ENCODE data around the gene PCSK7.

PCSK7 gene

GRCh38 chr11:117226388-117227385, 5.2 kb downstream of the PCSK7 start:
- Histone ChIP-seq H2AFZ (ENCODE audit: low read depth, low read length) (no peak overlapping the region), H3K36me3 (ENCODE audit: insufficient read depth, low read length) (peaks cover 39% of the 10 kb centered on the region), H3K4me3 (ENCODE audit: low read length) (no peak overlapping the region), H3K9me3 (ENCODE audit: low read length) (no peaks in the 10 kb centered on the region), H3K4me1 (ENCODE audit: insufficient read depth, low read length) (peaks cover 13% of the 10 kb centered on the region), H3K27me3 (ENCODE audit: insufficient read depth, low read length) (no peaks in the 10 kb centered on the region)

GRCh38 chr11:117225553-117226170, 6.2 kb downstream of the PCSK7 start:
- no peaks in the 10 kb centered on the region for H3K9me3 ChIP-seq (ENCODE audit: low read length)
- peaks cover 2% of the 10 kb centered on the region for H3K4me1 ChIP-seq (ENCODE audit: insufficient read depth, low read length)
- no peak overlapping the region for H2AFZ ChIP-seq (ENCODE audit: low read depth, low read length)
- no peaks in the 10 kb centered on the region for H3K27me3 ChIP-seq (ENCODE audit: insufficient read depth, low read length)
- H3K4me3 ChIP-seq (ENCODE audit: low read length), result no peak overlapping the region
- peaks cover 46% of the 10 kb centered on the region for H3K36me3 ChIP-seq (ENCODE audit: insufficient read depth, low read length)

- H3K36me3 ChIP-seq (ENCODE audit: insufficient read depth, low read length), result peaks cover 56% of the 10 kb centered on the region
- no peak overlapping the region for H3K4me3 ChIP-seq (ENCODE audit: low read length)
- H2AFZ ChIP-seq (ENCODE audit: low read depth, low read length), result no peak overlapping the region
- no peaks in the 10 kb centered on the region for H3K4me1 ChIP-seq (ENCODE audit: insufficient read depth, low read length)
- no peaks in the 10 kb centered on the region for H3K9me3 ChIP-seq (ENCODE audit: low read length)
- H3K27me3 ChIP-seq (ENCODE audit: insufficient read depth, low read length), result no peaks in the 10 kb centered on the region
Measured at GRCh38 chr11:117223741-117224689, 7.9 kb downstream of the PCSK7 start.

- Histone ChIP-seq H3K4me3 (ENCODE audit: low read length) (no peak overlapping the region), H3K36me3 (ENCODE audit: insufficient read depth, low read length) (peaks cover 63% of the 10 kb centered on the region), H3K4me1 (ENCODE audit: insufficient read depth, low read length) (no peaks in the 10 kb centered on the region), H3K9me3 (ENCODE audit: low read length) (no peaks in the 10 kb centered on the region), H2AFZ (ENCODE audit: low read depth, low read length) (no peak overlapping the region), H3K27me3 (ENCODE audit: insufficient read depth, low read length) (no peaks in the 10 kb centered on the region)
Measured at GRCh38 chr11:117222991-117223740, 8.7 kb downstream of the PCSK7 start.

DNA sequence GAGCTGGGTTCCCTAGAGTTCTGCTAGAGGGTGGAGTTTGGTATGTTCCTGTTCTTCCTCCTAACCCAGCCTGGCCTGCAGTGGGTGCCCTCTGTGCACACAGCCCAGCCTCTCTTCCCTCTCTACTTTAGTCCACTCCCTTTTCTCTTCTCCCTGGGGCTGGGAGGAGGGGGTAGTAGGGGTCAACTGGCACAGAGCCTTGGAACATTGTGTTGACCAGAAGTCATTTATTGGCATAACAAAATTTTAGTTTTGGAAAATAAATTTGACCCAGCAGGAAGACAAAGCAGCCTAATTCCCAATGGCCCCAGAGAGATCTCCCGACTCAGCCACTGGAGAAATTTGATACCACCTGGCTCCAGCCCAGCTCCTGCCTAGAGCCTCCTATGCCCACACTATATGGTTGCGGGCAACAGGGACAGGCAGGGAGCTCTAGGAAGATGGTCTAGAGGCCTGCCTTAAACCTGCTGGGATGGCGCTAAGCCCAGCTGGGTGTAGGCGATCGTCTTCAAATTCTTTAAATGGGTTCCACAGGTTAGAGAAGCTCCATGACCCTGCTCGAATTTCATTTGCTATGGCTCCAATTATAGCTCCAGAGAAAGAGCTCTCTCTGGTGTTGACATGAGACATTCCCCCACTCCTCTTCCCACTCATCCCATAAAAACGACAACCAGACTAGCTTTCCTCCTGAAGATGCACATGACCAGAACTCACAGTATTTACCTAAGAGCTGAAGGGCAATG, 9.9 kb downstream of the PCSK7 start:
- no peaks in the 10 kb centered on the region for H3K4me1 ChIP-seq (ENCODE audit: insufficient read depth, low read length)
- peaks cover 64% of the 10 kb centered on the region for H3K36me3 ChIP-seq (ENCODE audit: insufficient read depth, low read length)
- H2AFZ ChIP-seq (ENCODE audit: low read depth, low read length), result no peak overlapping the region
- no peak overlapping the region for H3K4me3 ChIP-seq (ENCODE audit: low read length)
- no peaks in the 10 kb centered on the region for H3K9me3 ChIP-seq (ENCODE audit: low read length)
- no peaks in the 10 kb centered on the region for H3K27me3 ChIP-seq (ENCODE audit: insufficient read depth, low read length)

- Histone ChIP-seq H2AFZ (ENCODE audit: low read depth, low read length) (no peak overlapping the region), H3K4me3 (ENCODE audit: low read length) (no peak overlapping the region), H3K4me1 (ENCODE audit: insufficient read depth, low read length) (no peaks in the 10 kb centered on the region), H3K36me3 (ENCODE audit: insufficient read depth, low read length) (peaks cover 62% of the 10 kb centered on the region), H3K9me3 (ENCODE audit: low read length) (no peaks in the 10 kb centered on the region), H3K27me3 (ENCODE audit: insufficient read depth, low read length) (no peaks in the 10 kb centered on the region)
Measured at GRCh38 chr11:117220999-117221774, 10.7 kb downstream of the PCSK7 start.

DNA sequence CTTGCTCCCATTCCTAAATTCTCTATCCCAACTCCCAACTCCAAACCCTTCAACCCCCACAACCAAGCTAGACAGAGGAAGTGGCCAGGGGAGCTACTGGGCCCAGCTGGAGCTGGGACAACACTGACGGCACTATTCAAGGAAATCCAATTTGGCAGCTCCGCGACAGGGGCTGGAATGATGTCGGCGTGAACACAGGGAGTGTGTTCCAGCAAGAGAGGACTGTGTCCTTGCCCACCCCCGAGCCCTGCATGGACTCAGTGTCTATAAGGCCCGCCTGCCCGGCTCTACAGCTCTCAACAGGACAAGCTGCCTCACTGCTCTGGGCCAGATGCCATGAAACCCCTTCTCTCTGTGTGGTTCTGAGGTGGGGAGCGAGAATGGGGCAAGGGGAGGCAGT, 11.3 kb downstream of the PCSK7 start:
- Histone ChIP-seq H3K27me3 (ENCODE audit: insufficient read depth, low read length) (no peaks in the 10 kb centered on the region), H3K4me1 (ENCODE audit: insufficient read depth, low read length) (no peaks in the 10 kb centered on the region), H3K9me3 (ENCODE audit: low read length) (no peaks in the 10 kb centered on the region), H3K36me3 (ENCODE audit: insufficient read depth, low read length) (peaks cover 59% of the 10 kb centered on the region), H3K4me3 (ENCODE audit: low read length) (no peak overlapping the region), H2AFZ (ENCODE audit: low read depth, low read length) (no peak overlapping the region)

DNA sequence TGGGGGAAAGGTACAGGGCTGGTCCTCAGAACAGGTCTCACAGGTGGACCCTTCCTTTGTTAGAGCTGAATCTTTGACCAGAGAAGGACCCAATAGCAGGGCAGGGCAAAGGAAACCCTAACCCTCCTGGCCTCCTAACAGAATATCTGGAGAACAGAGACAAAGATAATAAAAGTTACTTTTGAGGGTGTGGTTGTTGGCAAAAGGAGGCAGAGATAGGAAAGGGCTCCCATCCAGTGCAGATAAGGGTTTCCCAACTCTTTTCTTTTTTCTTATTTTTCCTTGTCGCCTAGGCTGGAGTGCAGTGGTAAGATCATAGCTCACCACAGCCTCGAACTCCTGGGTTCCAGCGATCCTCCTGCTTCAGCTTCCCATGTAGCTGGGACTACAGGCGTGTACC, 11.9 kb downstream of the PCSK7 start:
- Histone ChIP-seq H3K4me1 (ENCODE audit: insufficient read depth, low read length) (peaks cover under 1% of the 10 kb centered on the region), H3K36me3 (ENCODE audit: insufficient read depth, low read length) (peaks cover 56% of the 10 kb centered on the region), H2AFZ (ENCODE audit: low read depth, low read length) (no peak overlapping the region), H3K27me3 (ENCODE audit: insufficient read depth, low read length) (no peaks in the 10 kb centered on the region), H3K9me3 (ENCODE audit: low read length) (no peaks in the 10 kb centered on the region), H3K4me3 (ENCODE audit: low read length) (no peak overlapping the region)

DNA sequence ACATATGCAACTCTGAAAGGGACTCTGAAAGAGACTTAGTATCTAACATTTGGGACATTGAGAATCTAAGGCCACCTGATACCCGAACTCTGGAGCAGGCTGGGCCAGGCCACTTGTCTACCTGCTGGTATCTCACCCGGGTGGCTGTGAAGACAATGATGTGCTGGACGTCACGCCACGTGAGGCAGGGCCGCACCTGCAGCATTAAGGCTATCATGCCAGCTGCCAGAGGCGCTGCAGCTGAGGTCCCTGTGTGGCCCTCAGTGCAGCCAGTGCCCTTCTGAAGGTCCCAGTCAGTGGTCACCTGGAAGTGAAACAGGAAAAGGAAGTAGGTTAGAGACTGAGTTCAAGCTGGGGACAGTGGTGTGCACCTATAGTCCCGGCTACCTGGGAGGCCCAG, 12.4 kb downstream of the PCSK7 start:
- no peak overlapping the region for H3K4me3 ChIP-seq (ENCODE audit: low read length)
- peaks cover 55% of the 10 kb centered on the region for H3K36me3 ChIP-seq (ENCODE audit: insufficient read depth, low read length)
- no peaks in the 10 kb centered on the region for H3K27me3 ChIP-seq (ENCODE audit: insufficient read depth, low read length)
- H3K9me3 ChIP-seq (ENCODE audit: low read length), result no peaks in the 10 kb centered on the region
- H2AFZ ChIP-seq (ENCODE audit: low read depth, low read length), result no peak overlapping the region
- H3K4me1 ChIP-seq (ENCODE audit: insufficient read depth, low read length), result peaks cover 6% of the 10 kb centered on the region

DNA sequence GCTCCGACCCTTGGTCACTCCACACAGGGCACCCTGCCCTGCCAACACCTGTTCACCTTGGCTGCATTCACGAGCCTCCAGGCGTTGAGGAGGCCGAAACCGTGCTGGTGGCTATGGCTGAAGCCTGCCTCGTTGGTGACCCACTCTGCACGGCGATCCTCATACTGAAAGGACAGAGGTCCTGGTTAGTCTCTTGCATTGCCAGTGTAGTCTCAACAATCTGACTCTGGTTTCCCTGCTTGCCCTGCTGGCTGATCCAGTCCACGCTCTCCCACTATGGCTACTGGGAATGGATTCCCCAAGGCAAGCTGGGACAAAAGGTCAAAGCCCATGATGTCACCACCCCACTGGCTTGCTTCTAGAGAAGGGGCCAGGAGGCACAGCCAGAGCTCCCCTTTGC, 12.9 kb downstream of the PCSK7 start:
- Histone ChIP-seq H3K36me3 (ENCODE audit: insufficient read depth, low read length) (peaks cover 52% of the 10 kb centered on the region), H3K27me3 (ENCODE audit: insufficient read depth, low read length) (no peaks in the 10 kb centered on the region), H3K4me1 (ENCODE audit: insufficient read depth, low read length) (peaks cover 10% of the 10 kb centered on the region), H3K9me3 (ENCODE audit: low read length) (no peaks in the 10 kb centered on the region), H2AFZ (ENCODE audit: low read depth, low read length) (no peak overlapping the region), H3K4me3 (ENCODE audit: low read length) (no peak overlapping the region)

DNA sequence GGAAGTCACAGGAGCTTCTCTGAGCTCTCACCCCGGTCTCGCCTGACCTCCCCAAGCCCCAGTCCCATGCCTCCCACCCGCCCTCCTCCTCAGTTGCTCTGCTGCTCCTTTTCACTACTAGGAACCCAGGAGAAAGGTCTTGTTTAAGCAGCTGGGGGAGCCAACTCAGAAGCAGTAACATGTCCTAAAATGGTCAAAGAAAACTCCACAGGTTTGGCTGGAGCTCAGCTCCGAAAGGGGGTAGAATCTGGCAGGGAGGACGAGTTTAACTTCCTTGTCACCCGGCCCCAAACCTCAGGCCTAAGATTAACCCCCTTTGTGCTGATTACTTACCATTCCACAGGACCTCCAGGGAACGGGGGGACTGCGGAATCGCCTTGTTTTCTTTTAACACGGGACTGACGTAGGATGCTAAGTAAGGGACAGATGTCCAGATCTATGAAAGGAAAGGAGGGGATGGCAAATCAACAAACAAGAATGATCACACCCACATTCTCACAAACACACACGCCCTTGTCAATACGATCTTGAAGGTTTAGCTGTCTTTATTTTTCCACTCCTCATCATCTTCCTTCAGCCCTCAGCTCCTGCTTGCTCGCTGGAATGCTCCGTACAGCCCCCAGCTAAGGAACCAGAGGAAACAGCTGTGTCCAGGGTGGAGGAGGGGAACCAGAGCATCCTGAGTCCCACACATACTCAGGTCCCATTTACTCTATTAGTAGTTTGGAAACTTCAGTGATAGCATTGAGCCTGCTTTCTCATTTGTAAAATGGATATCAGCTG, 13.5 kb downstream of the PCSK7 start:
- Histone ChIP-seq H3K4me1 (ENCODE audit: insufficient read depth, low read length) (peaks cover 10% of the 10 kb centered on the region), H3K27me3 (ENCODE audit: insufficient read depth, low read length) (no peaks in the 10 kb centered on the region), H3K36me3 (ENCODE audit: insufficient read depth, low read length) (peaks cover 47% of the 10 kb centered on the region), H2AFZ (ENCODE audit: low read depth, low read length) (no peak overlapping the region), H3K4me3 (ENCODE audit: low read length) (no peak overlapping the region), H3K9me3 (ENCODE audit: low read length) (no peaks in the 10 kb centered on the region)
